ENCODE results near the gene MAGI2.

MAGI2 gene

GRCh38 chr7:79401254-79401653 lies 52.2 kb downstream of the MAGI2 start:
- Histone ChIP-seq H3K27ac (no peak overlapping the region), H3K9me3 (no peaks in the 10 kb centered on the region), H3K4me1 (ENCODE audit: control insufficient read depth in 1 of 2, insufficient read depth in 1 of 2, low read depth in 1 of 2, low read length in 1 of 2) (no peaks in the 10 kb centered on the region), H3K27me3 (no peaks in the 10 kb centered on the region), H3K36me3 (no peaks in the 10 kb centered on the region), H3K4me3 (ENCODE audit: low read depth in 1 of 2, low read length in 1 of 2) (no peak overlapping the region)
- TF ChIP-seq, protein P1, sequence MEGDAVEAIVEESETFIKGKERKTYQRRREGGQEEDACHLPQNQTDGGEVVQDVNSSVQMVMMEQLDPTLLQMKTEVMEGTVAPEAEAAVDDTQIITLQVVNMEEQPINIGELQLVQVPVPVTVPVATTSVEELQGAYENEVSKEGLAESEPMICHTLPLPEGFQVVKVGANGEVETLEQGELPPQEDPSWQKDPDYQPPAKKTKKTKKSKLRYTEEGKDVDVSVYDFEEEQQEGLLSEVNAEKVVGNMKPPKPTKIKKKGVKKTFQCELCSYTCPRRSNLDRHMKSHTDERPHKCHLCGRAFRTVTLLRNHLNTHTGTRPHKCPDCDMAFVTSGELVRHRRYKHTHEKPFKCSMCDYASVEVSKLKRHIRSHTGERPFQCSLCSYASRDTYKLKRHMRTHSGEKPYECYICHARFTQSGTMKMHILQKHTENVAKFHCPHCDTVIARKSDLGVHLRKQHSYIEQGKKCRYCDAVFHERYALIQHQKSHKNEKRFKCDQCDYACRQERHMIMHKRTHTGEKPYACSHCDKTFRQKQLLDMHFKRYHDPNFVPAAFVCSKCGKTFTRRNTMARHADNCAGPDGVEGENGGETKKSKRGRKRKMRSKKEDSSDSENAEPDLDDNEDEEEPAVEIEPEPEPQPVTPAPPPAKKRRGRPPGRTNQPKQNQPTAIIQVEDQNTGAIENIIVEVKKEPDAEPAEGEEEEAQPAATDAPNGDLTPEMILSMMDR (IDR thresholded peaks at IDR 0.05): no peak

GRCh38 chr7:79400222-79400621 lies 53.2 kb downstream of the MAGI2 start:
- Histone ChIP-seq H3K9me3 (no peaks in the 10 kb centered on the region), H3K4me3 (ENCODE audit: low read depth in 1 of 2, low read length in 1 of 2) (no peak overlapping the region), H3K27me3 (no peaks in the 10 kb centered on the region), H3K4me1 (ENCODE audit: control insufficient read depth in 1 of 2, insufficient read depth in 1 of 2, low read depth in 1 of 2, low read length in 1 of 2) (no peaks in the 10 kb centered on the region), H3K27ac (no peak overlapping the region), H3K36me3 (no peaks in the 10 kb centered on the region)
- TF ChIP-seq, protein P1 (IDR thresholded peaks at IDR 0.05): no peak

GRCh38 chr7:79398138-79398749 lies 55.2 kb downstream of the MAGI2 start:
- no peak overlapping the region for H3K27ac ChIP-seq
- H3K27me3 ChIP-seq: no peaks in the 10 kb centered on the region
- TF ChIP-seq, protein P1 (IDR thresholded peaks at IDR 0.05): no peak

DNA sequence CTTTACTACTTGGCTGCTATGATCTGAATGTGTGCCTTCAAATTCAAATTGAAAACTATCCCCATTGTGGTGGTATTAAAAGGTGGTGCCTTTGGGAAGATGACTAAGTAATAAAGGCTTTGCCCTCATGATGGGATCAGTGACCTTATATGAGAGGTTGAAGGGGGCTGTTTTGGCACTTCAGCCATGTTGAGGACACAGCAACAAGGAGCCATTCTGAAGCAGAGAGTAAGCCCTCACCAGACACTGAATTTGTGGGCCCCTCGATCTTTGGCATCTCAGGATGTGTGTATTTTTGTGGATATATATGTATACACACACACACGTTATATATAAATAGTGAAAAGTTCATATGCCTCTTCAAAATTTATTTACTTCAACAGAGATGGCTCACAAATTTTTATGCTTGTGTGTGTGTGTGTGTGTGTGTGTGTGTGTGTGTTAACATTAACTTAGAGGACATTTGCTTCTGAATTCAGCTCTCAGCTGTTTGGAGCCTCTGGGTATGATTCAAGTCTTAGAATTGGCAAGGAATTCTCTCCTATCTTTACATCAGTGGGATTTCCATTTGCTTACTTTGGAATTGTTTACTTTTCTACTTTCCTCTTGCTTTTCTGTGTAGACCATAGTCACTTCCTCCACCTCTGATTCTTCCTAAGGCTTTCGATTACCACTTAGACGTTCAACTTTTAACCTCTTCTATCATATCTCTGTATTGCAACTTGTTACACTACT lies 66.6 kb downstream of the MAGI2 start:
- H3K36me3 ChIP-seq: no peaks in the 10 kb centered on the region
- TF ChIP-seq, protein P1 (IDR thresholded peaks at IDR 0.05): no peak
- no peaks in the 10 kb centered on the region for H3K9me3 ChIP-seq

More at GRCh38 chr7:79398138-79398749, 55.2 kb downstream of the MAGI2 start:
- H3K4me1 ChIP-seq (ENCODE audit: control insufficient read depth in 1 of 2, insufficient read depth in 1 of 2, low read depth in 1 of 2, low read length in 1 of 2): no peaks in the 10 kb centered on the region
- H3K9me3 ChIP-seq: no peaks in the 10 kb centered on the region
- H3K4me3 ChIP-seq (ENCODE audit: low read depth in 1 of 2, low read length in 1 of 2): no peak overlapping the region
- H3K36me3 ChIP-seq: no peaks in the 10 kb centered on the region

GRCh38 chr7:79381921-79382320 lies 71.5 kb downstream of the MAGI2 start:
- no peaks in the 10 kb centered on the region for H3K4me1 ChIP-seq (ENCODE audit: control insufficient read depth in 1 of 2, insufficient read depth in 1 of 2, low read depth in 1 of 2, low read length in 1 of 2)
- no peaks in the 10 kb centered on the region for H3K27me3 ChIP-seq
- TF ChIP-seq, protein P1 (IDR thresholded peaks at IDR 0.05): no peak

More for the DNA sequence above, 66.6 kb downstream of the MAGI2 start:
- H3K27me3 ChIP-seq: no peaks in the 10 kb centered on the region
- H3K4me3 ChIP-seq (ENCODE audit: low read depth in 1 of 2, low read length in 1 of 2): no peak overlapping the region
- H3K4me1 ChIP-seq (ENCODE audit: control insufficient read depth in 1 of 2, insufficient read depth in 1 of 2, low read depth in 1 of 2, low read length in 1 of 2): no peaks in the 10 kb centered on the region
- H3K27ac ChIP-seq: no peak overlapping the region

More at GRCh38 chr7:79381921-79382320, 71.5 kb downstream of the MAGI2 start:
- no peak overlapping the region for H3K4me3 ChIP-seq (ENCODE audit: low read depth in 1 of 2, low read length in 1 of 2)
- no peaks in the 10 kb centered on the region for H3K36me3 ChIP-seq
- H3K9me3 ChIP-seq: no peaks in the 10 kb centered on the region
- no peak overlapping the region for H3K27ac ChIP-seq

All from neutrophil (primary cell).